Hindlimb muscle (tissue), 1 donor: ENCODE data around the gene CTIF. TPM values are rescaled to one million over a fixed set of nuclear protein-coding genes. Genes with fewer than 3 reads are reported as not detected.

Source experiments
- DNase-seq: peaks from one replicate; pipeline ENCODE4 v3.0.0-alpha.2; 2013
- polyA plus RNA-seq: library from polyadenylated mRNA; unstranded; fragments of 120-200 nt; gene quantifications from one replicate; pipeline ENCODE4 v1.2.1, GENCODE V29; 2013; ENCODE audit not compliant: insufficient read length

CTIF gene
- polyA plus RNA-seq, 1 donor = 47.1 TPM

GRCh38 chr18:48533340-48534070, 5.3 kb upstream of the CTIF start:
- DNase-seq = no peak

- DNase-seq = no peak
Observed at GRCh38 chr18:48534364-48534763, 4.5 kb upstream of the CTIF start.

GRCh38 chr18:48535956-48536355, 2.9 kb upstream of the CTIF start:
- no peak for DNase-seq

GRCh38 chr18:48536516-48536915, 2.3 kb upstream of the CTIF start:
- DNase-seq = no peak

- DNase-seq = peak; percentile 69
Observed at GRCh38 chr18:48539406-48540250, 797 bp downstream of the CTIF start.

GRCh38 chr18:48540251-48541025, 1.6 kb downstream of the CTIF start:
- peak; percentile 59 for DNase-seq

- peak; percentile 75 for DNase-seq
Observed at GRCh38 chr18:48541026-48541746, 2.4 kb downstream of the CTIF start.

- no peak for DNase-seq
Observed at GRCh38 chr18:48541747-48542400, 3.0 kb downstream of the CTIF start.

GRCh38 chr18:48542513-48543181, 3.8 kb downstream of the CTIF start:
- DNase-seq = no peak

- no peak for DNase-seq
Observed at GRCh38 chr18:48543228-48543627, 4.4 kb downstream of the CTIF start.

- no peak for DNase-seq
Observed at GRCh38 chr18:48544116-48544515, 5.3 kb downstream of the CTIF start.

- DNase-seq = no peak
Observed at GRCh38 chr18:48544661-48545415, 6.0 kb downstream of the CTIF start.

GRCh38 chr18:48545757-48546321, 7.0 kb downstream of the CTIF start:
- DNase-seq = peak; percentile 76

- no peak for DNase-seq
Observed at GRCh38 chr18:48546396-48546795, 7.6 kb downstream of the CTIF start.

GRCh38 chr18:48547531-48547981, 8.7 kb downstream of the CTIF start:
- DNase-seq = peak; percentile 16

- DNase-seq = no peak
Observed at GRCh38 chr18:48548011-48548771, 9.4 kb downstream of the CTIF start.

- no peak for DNase-seq
Observed at GRCh38 chr18:48548921-48549320, 10.1 kb downstream of the CTIF start.

- DNase-seq = no peak
Observed at GRCh38 chr18:48550101-48550729, 11.4 kb downstream of the CTIF start.

GRCh38 chr18:48551100-48551499, 12.3 kb downstream of the CTIF start:
- DNase-seq = no peak
